ENCODE results near the gene IL19. TPM values are rescaled to one million over a fixed set of nuclear protein-coding genes. Genes with fewer than 3 reads are reported as not detected.
A peak's percentile ranks its signal among the peaks of the same experiment; 100 is the strongest.

The IL19 gene
- total and polyA plus RNA-seq, 2 of the 13 experiments (the other 11 are each of a cell fraction or from before 2014, with no cell fraction given): not detected

DNA sequence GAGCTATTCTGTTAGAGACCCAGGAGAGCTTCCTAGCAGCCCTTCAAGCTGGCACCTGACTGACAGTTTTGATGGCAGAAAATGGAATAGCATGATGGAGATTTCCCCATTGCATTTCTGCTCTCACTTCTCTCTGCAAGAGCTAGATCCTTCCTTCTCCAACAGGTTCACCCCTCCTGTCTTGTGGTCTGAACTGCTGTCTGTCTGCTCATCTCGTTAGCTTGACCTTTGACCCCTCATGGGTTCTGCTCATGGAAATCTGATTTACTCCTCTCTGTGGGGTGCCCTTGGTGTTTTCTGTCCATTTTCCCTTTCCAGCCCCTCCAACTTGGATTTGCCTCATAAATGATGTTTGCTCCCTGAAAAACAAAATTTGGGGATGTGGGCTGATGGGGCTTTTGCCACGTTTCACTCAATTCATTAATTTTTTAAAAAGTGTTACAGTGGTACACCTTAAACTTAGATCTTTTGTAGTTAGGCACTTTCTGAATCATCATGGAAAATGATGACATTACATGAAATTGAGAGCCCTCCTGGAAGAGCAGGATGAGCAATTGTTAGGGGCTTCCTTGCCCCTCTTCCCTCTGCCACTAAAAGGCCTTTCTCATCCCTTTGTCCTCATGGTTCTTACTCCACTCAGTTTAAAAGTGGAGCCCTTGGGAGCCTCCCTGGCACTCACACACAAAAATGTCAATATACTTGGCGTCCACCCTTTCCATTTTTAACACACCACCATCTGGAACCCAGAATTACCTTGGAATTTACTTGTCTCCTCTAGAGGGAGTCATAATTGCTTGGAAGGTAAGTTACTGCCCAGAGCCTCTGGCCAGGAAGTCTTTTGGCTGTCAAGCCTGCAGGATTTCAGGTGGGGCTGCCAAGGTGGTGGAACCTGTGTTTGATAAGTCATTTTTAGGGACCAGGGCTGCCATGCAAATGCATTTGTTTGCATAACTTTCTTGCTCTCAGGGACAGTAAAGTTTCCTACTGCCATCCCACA lies 31.9 kb upstream of the IL19 start (continued):
- TF ChIP-seq STAG1 (CRISPR knock-in tag; IDR thresholded peaks at IDR 0.05): peak; percentile 34

DNA sequence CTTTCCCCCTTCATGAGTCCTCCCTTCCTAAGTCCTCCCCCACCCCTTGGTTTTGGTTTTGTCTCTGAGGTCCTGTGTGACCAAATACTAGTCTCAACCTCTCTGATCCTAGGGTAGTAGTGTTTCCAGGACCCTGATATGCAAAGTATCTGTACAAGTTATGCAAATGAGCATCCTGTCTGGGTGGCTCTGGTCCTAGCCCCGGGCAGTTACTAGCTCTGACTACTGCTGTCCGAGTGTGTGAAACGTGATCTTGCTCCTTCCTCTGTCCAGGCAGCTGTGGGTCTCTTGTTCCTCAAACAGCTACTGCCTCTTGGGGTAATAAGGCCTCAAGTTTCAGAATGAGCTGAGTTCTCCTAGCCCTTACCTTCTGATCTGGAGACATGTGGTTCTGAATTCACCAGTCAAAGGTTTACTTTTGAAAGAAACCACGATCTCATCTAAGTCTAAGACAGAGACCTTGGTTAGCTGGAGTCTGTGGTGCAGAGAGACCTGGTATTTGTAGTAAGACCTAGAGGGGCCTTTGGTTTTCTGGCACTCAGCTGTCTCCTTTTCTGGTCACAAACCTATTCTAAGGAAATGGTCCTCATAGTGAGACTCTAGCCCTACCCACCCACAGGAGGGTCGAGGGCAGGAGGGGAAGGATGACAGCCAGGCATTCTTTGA lies 31.0 kb upstream of the IL19 start:
- in situ Hi-C loops (cut with HindIII; ENCODE audit: extremely low pct_ligation_motif_present, low pct_unique_long_range_greater_than_20kb): loop anchor here (5.0 to 10.0 kb wide), 2 partner anchors 173 to 245 kb away; no protein-coding TSS in a partner anchor
- H3K79me2 ChIP-seq (ENCODE audit: insufficient read depth, low read length): no peaks in the 10 kb centered on the region
- no peak for FAIRE-seq

More for the DNA sequence above, 31.0 kb upstream of the IL19 start:
- ATAC-seq: no peak
- no TSS peak for BruUV-seq (replicated peaks)
- Histone ChIP-seq H3K36me3 (replicated peaks in 1 of 2; ENCODE audit: control insufficient read depth in 1 of 2, insufficient read depth in 2 of 2, low read length in 2 of 2) (no peaks in the 10 kb centered on the region; a peak in 1 of 5 replicates), H3K27ac (ENCODE audit: extremely low read length, insufficient read depth, low read length) (no peak overlapping the region), H3K9me3 (ENCODE audit: low read length) (no peaks in the 10 kb centered on the region), H3K4me2 (ENCODE audit: low read depth, low read length) (no peak overlapping the region), H3K9ac (ENCODE audit: insufficient read depth, low read depth, low read length) (no peak overlapping the region), H4K20me1 (ENCODE audit: insufficient read depth, low read length) (no peaks in the 10 kb centered on the region), H2AFZ (ENCODE audit: low read length) (no peak overlapping the region), H3K27me3 (ENCODE audit: control insufficient read depth in 1 of 2, insufficient read depth in 2 of 2, low read length in 2 of 2) (peaks cover 0 to 5% of the 10 kb centered on the region in 2 experiments; a peak in 1 of 5 replicates), H3K4me3 (replicated peaks in 1 of 3; ENCODE audit: insufficient read depth in 1 of 3, low read depth in 2 of 3, low read length in 3 of 3) (no peak overlapping the region), H3K4me1 (ENCODE audit: insufficient read depth, low read length) (no peaks in the 10 kb centered on the region)
- intact Hi-C loops (cut with micrococcal nuclease; ENCODE audit: unreplicated experiment): loop anchor here (10.0 kb wide), 1 partner anchor 335 kb away; no protein-coding TSS in a partner anchor
- TF ChIP-seq, protein P1, sequence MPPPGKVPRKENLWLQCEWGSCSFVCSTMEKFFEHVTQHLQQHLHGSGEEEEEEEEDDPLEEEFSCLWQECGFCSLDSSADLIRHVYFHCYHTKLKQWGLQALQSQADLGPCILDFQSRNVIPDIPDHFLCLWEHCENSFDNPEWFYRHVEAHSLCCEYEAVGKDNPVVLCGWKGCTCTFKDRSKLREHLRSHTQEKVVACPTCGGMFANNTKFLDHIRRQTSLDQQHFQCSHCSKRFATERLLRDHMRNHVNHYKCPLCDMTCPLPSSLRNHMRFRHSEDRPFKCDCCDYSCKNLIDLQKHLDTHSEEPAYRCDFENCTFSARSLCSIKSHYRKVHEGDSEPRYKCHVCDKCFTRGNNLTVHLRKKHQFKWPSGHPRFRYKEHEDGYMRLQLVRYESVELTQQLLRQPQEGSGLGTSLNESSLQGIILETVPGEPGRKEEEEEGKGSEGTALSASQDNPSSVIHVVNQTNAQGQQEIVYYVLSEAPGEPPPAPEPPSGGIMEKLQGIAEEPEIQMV (CRISPR knock-in tag; IDR thresholded peaks at IDR 0.05; ENCODE audit: low read depth): no peak
- TF ChIP-seq, protein P2, sequence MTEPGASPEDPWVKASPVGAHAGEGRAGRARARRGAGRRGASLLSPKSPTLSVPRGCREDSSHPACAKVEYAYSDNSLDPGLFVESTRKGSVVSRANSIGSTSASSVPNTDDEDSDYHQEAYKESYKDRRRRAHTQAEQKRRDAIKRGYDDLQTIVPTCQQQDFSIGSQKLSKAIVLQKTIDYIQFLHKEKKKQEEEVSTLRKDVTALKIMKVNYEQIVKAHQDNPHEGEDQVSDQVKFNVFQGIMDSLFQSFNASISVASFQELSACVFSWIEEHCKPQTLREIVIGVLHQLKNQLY (CRISPR knock-in tag; IDR thresholded peaks at IDR 0.05): no peak
- no peak for TF ChIP-seq HOXA9 (CRISPR knock-in tag; IDR thresholded peaks at IDR 0.05; ENCODE audit: borderline replicate concordance)
- TF ChIP-seq, protein P3, sequence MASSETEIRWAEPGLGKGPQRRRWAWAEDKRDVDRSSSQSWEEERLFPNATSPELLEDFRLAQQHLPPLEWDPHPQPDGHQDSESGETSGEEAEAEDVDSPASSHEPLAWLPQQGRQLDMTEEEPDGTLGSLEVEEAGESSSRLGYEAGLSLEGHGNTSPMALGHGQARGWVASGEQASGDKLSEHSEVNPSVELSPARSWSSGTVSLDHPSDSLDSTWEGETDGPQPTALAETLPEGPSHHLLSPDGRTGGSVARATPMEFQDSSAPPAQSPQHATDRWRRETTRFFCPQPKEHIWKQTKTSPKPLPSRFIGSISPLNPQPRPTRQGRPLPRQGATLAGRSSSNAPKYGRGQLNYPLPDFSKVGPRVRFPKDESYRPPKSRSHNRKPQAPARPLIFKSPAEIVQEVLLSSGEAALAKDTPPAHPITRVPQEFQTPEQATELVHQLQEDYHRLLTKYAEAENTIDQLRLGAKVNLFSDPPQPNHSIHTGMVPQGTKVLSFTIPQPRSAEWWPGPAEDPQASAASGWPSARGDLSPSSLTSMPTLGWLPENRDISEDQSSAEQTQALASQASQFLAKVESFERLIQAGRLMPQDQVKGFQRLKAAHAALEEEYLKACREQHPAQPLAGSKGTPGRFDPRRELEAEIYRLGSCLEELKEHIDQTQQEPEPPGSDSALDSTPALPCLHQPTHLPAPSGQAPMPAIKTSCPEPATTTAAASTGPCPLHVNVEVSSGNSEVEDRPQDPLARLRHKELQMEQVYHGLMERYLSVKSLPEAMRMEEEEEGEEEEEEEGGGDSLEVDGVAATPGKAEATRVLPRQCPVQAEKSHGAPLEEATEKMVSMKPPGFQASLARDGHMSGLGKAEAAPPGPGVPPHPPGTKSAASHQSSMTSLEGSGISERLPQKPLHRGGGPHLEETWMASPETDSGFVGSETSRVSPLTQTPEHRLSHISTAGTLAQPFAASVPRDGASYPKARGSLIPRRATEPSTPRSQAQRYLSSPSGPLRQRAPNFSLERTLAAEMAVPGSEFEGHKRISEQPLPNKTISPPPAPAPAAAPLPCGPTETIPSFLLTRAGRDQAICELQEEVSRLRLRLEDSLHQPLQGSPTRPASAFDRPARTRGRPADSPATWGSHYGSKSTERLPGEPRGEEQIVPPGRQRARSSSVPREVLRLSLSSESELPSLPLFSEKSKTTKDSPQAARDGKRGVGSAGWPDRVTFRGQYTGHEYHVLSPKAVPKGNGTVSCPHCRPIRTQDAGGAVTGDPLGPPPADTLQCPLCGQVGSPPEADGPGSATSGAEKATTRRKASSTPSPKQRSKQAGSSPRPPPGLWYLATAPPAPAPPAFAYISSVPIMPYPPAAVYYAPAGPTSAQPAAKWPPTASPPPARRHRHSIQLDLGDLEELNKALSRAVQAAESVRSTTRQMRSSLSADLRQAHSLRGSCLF (CRISPR knock-in tag; IDR thresholded peaks at IDR 0.05; ENCODE audit: borderline replicate concordance): no peak
- TF ChIP-seq FOXM1 (CRISPR knock-in tag; IDR thresholded peaks at IDR 0.05): no peak
- TF ChIP-seq FOXC1 (CRISPR knock-in tag; IDR thresholded peaks at IDR 0.05; ENCODE audit: borderline replicate concordance): no peak
- TF ChIP-seq, protein P4, sequence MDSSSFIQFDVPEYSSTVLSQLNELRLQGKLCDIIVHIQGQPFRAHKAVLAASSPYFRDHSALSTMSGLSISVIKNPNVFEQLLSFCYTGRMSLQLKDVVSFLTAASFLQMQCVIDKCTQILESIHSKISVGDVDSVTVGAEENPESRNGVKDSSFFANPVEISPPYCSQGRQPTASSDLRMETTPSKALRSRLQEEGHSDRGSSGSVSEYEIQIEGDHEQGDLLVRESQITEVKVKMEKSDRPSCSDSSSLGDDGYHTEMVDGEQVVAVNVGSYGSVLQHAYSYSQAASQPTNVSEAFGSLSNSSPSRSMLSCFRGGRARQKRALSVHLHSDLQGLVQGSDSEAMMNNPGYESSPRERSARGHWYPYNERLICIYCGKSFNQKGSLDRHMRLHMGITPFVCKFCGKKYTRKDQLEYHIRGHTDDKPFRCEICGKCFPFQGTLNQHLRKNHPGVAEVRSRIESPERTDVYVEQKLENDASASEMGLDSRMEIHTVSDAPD (CRISPR knock-in tag; IDR thresholded peaks at IDR 0.05): no peak
- no peak for DNase-seq (ENCODE audit: low spot score)
- CTCF ChIA-PET (ENCODE audit: low intra/inter-chr PET ratio, low total read pairs): no interaction called here
- POLR2A ChIA-PET: no interaction called here
- 32% methylated on average over 5 of the region's 5 CpGs for WGBS (ENCODE audit: low lambda C conversion rate)
